H1 (cell line): ENCODE data around the gene ARHGAP8. TPM values are rescaled to one million over a fixed set of nuclear protein-coding genes. Genes with fewer than 3 reads are reported as not detected.
A peak's percentile ranks its signal among the peaks of the same experiment; 100 is the strongest.

Experiments
- CTCF ChIA-PET: fragments of 300-600 bp; sonication (Branson Sonifier 250); formaldehyde crosslinking; loops from one replicate; lab custom pipeline; 2021; ENCODE audit not compliant: partially characterized antibody; lab: Charles Lee
- POLR2A ChIA-PET: fragments of 300-600 bp; sonication (Branson Sonifier 250); formaldehyde crosslinking; loops from one replicate; lab custom pipeline; 2021; ENCODE audit warnings: inconsistent platforms; ENCODE audit not compliant: partially characterized antibody; lab: Charles Lee
- DNase-seq, 2 experiments: peaks; one replicate each; pipeline versions ENCODE4 v3.0.0 to v3.0.0-alpha.2; 2010 to 2022; ENCODE audit warnings: low spot score in 2 of 2, low read depth in 1 of 2, mixed read lengths in 1 of 2
- FAIRE-seq: peaks from 2 replicates; lab custom pipeline; 2011; peaks lifted over from hg19 to GRCh38; lab: Jason Lieb, UNC
- H2AFZ ChIP-seq: 2 replicates; pipeline ENCODE4 v1.8.1; 2012; ENCODE audit warnings: low read length, inconsistent platforms
- H2AK5ac ChIP-seq: 2 replicates; pipeline ENCODE4 v1.6.1; 2013; ENCODE audit warnings: low read depth, low read length
- H2BK120ac ChIP-seq: replicated peaks from 2 replicates; pipeline ENCODE3; 2013; ENCODE audit warnings: low read depth, low read length, inconsistent platforms
- H2BK12ac ChIP-seq: 2 replicates; pipeline ENCODE4 v1.6.1; 2013; ENCODE audit warnings: low read depth, low read length
- H2BK15ac ChIP-seq: 2 replicates; pipeline ENCODE4 v1.6.1; 2013; ENCODE audit warnings: low read length
- H2BK20ac ChIP-seq: 2 replicates; pipeline ENCODE4 v1.6.1; 2013; ENCODE audit warnings: low read length
- H2BK5ac ChIP-seq: 2 replicates; pipeline ENCODE4 v1.6.1; 2013; ENCODE audit warnings: low read depth, low read length
- H3K14ac ChIP-seq: 2 replicates; pipeline ENCODE4 v1.6.1; 2013; ENCODE audit warnings: inconsistent platforms; ENCODE audit not compliant: insufficient read length
- H3K18ac ChIP-seq: 2 replicates; pipeline ENCODE4 v1.6.1; 2013; ENCODE audit warnings: low read length; ENCODE audit errors: extremely low read depth
- H3K23ac ChIP-seq: 2 replicates; pipeline ENCODE4 v1.6.1; 2013; ENCODE audit warnings: inconsistent platforms; ENCODE audit not compliant: insufficient read length
- H3K23me2 ChIP-seq: 2 replicates; pipeline ENCODE4 v1.6.1; 2013; ENCODE audit warnings: low read depth, low read length
- H3K27ac ChIP-seq: 2 replicates; pipeline ENCODE4 v1.6.1; 2011; ENCODE audit warnings: low read depth, low read length, inconsistent platforms
- H3K27me3 ChIP-seq, 4 experiments: replicated peaks in 1 of 4; 1 replicate in 1 of 4; 2 replicates in 3 of 4; pipeline versions ENCODE4 v1.6.1 to v1.8.1; 2011 to 2013; ENCODE audit warnings: low read length in 3 of 4, mild to moderate bottlenecking in 3 of 4, inconsistent platforms in 2 of 4, mixed read lengths in 2 of 4, moderate library complexity in 1 of 4; ENCODE audit not compliant: control insufficient read depth in 3 of 4, insufficient read depth in 3 of 4; ENCODE audit errors: extremely low read depth in 1 of 4
- H3K36me3 ChIP-seq, 4 experiments: 2 replicates each; pipeline versions ENCODE4 v1.6.1 to v1.8.1; 2011 to 2013; ENCODE audit warnings: mild to moderate bottlenecking in 4 of 4, low read length in 3 of 4, moderate library complexity in 2 of 4, control low read depth in 1 of 4, inconsistent platforms in 1 of 4; ENCODE audit not compliant: insufficient read depth in 4 of 4, control insufficient read depth in 2 of 4
- H3K4ac ChIP-seq: replicated peaks from 2 replicates; pipeline ENCODE3; 2013; ENCODE audit warnings: low read length, low read depth, mixed read lengths, inconsistent platforms; ENCODE audit not compliant: insufficient read length
- H3K4me1 ChIP-seq, 4 experiments: replicated peaks in 1 of 4; 1 replicate in 1 of 4; 2 replicates in 3 of 4; pipeline versions ENCODE4 v1.6.1 to v1.8.1; 2011 to 2013; ENCODE audit warnings: low read length in 3 of 4, inconsistent platforms in 2 of 4, mixed read lengths in 1 of 4; ENCODE audit not compliant: insufficient read depth in 4 of 4, control insufficient read depth in 3 of 4
- H3K4me2 ChIP-seq, 2 experiments: 2 replicates each; pipeline versions ENCODE4 v1.6.1 to v1.8.1; 2011 to 2013; ENCODE audit warnings: low read depth in 2 of 2, low read length in 2 of 2, control low read depth in 1 of 2, inconsistent platforms in 1 of 2, mild to moderate bottlenecking in 1 of 2; ENCODE audit not compliant: insufficient read depth in 1 of 2
- H3K4me3 ChIP-seq, 4 experiments: fragments of 200-600, 300-600 bp in 1 of 4; sonication (generic), shearing (Covaris generic), sonication (Bioruptor Twin) in 1 of 4; 2 replicates each; pipeline versions ENCODE4 v1.5.1 to v1.8.1; 2011 to 2016; ENCODE audit warnings: low read length in 4 of 4, low read depth in 3 of 4, control low read depth in 2 of 4, inconsistent platforms in 2 of 4, mild to moderate bottlenecking in 2 of 4, mixed read lengths in 1 of 4, moderate library complexity in 1 of 4; ENCODE audit not compliant: insufficient read depth in 2 of 4; ENCODE audit errors: extremely low read depth in 1 of 4
- H3K56ac ChIP-seq: replicated peaks from 2 replicates; pipeline ENCODE3; 2013; ENCODE audit warnings: low read depth, mild to moderate bottlenecking, mixed read lengths, low read length, inconsistent platforms; ENCODE audit not compliant: insufficient read length
- H3K79me1 ChIP-seq: 2 replicates; pipeline ENCODE4 v1.6.1; 2013; ENCODE audit warnings: low read depth, low read length, control low read depth
- H3K79me2 ChIP-seq, 2 experiments: 2 replicates each; pipeline versions ENCODE4 v1.6.1 to v1.8.1; 2012 to 2013; ENCODE audit warnings: low read length in 2 of 2, mild to moderate bottlenecking in 2 of 2, inconsistent platforms in 1 of 2; ENCODE audit not compliant: insufficient read depth in 2 of 2, control insufficient read depth in 1 of 2
- H3K9ac ChIP-seq, 4 experiments: replicated peaks in 1 of 4; 1 replicate in 1 of 4; 2 replicates in 3 of 4; pipeline versions ENCODE4 v1.6.1 to v1.8.1; 2011 to 2013; ENCODE audit warnings: low read depth in 3 of 4, low read length in 3 of 4, control low read depth in 2 of 4, mild to moderate bottlenecking in 2 of 4, moderate library complexity in 2 of 4, inconsistent platforms in 1 of 4; ENCODE audit errors: extremely low read depth in 1 of 4
- H3K9me3 ChIP-seq, 2 experiments: 2 replicates each; pipeline versions ENCODE4 v1.6.1 to v1.8.1; 2012 to 2013; ENCODE audit warnings: mild to moderate bottlenecking in 2 of 2, moderate library complexity in 2 of 2, control low read depth in 1 of 2, inconsistent platforms in 1 of 2, low read depth in 1 of 2, low read length in 1 of 2, mixed read lengths in 1 of 2; ENCODE audit not compliant: insufficient read depth in 2 of 2
- H4K20me1 ChIP-seq, 2 experiments: replicated peaks in 1 of 2; 2 replicates each; pipeline versions ENCODE3 to v1.8.1; 2011 to 2013; ENCODE audit warnings: inconsistent platforms in 2 of 2, low read length in 2 of 2, mild to moderate bottlenecking in 1 of 2; ENCODE audit not compliant: insufficient read depth in 2 of 2, control insufficient read depth in 1 of 2
- H4K5ac ChIP-seq: 2 replicates; pipeline ENCODE4 v1.6.1; 2013; ENCODE audit warnings: low read length, low read depth, mixed read lengths, inconsistent platforms; ENCODE audit not compliant: insufficient read length
- H4K8ac ChIP-seq: 2 replicates; pipeline ENCODE4 v1.8.0; 2013; ENCODE audit warnings: mild to moderate bottlenecking, moderate library complexity, low read length, inconsistent platforms; ENCODE audit not compliant: insufficient read depth; ENCODE audit errors: extremely low read depth
- H4K91ac ChIP-seq: replicated peaks from 2 replicates; pipeline ENCODE3; 2013; ENCODE audit warnings: low read length, mixed read lengths, inconsistent platforms; ENCODE audit not compliant: insufficient read length
- BCL11A ChIP-seq, 2 experiments: IDR thresholded peaks; one replicate each; pipeline ENCODE4 v1.6.1; 2011; ENCODE audit warnings: low read depth in 2 of 2, low read length in 2 of 2, mild to moderate bottlenecking in 2 of 2
- KDM1A ChIP-seq: fragments of 200-600, 300-600 bp; sonication (generic); IDR thresholded peaks from 2 replicates; pipeline ENCODE4 v1.7.1; 2016; ENCODE audit warnings: mild to moderate bottlenecking, low read length, borderline replicate concordance
- RFX5 ChIP-seq: IDR thresholded peaks from 2 replicates; pipeline ENCODE4 v1.6.1; 2011; ENCODE audit warnings: low read depth, low read length, improper control_type of control experiment, borderline replicate concordance
- SP4 ChIP-seq: IDR thresholded peaks from 2 replicates; pipeline ENCODE4 v1.6.1; 2012; ENCODE audit warnings: low read length, inconsistent platforms
- TAF1 ChIP-seq: IDR thresholded peaks from 2 replicates; pipeline ENCODE4 v1.6.1; 2011; ENCODE audit warnings: mild to moderate bottlenecking, low read depth, low read length
- TBP ChIP-seq: IDR thresholded peaks from 2 replicates; pipeline ENCODE4 v1.6.1; 2011; ENCODE audit warnings: low read depth, low read length, improper control_type of control experiment
- WGBS, 2 experiments: shearing (Covaris generic) in 1 of 2; methylation state at CpG; one replicate each; pipeline versions ENCODE4 v1.1.6 to v1.1.7; 2013 to 2015; ENCODE audit warnings: low lambda C conversion rate in 2 of 2, mixed read lengths in 2 of 2, inconsistent platforms in 1 of 2, low coverage in 1 of 2, missing lambda C conversion rate in 1 of 2; ENCODE audit not compliant: insufficient replicate concordance in 2 of 2, insufficient coverage in 1 of 2, insufficient read length in 1 of 2; ENCODE audit errors: extremely low coverage in 1 of 2, missing lambda C conversion rate in 1 of 2; 5-methylcytosine and 5-hydroxymethylcytosine counted together
- polyA plus RNA-seq, 7 experiments: library from polyadenylated mRNA; depleted of rRNA in 3 of 7; stranded (reverse) in 5 of 7; unstranded in 2 of 7; fragments of >200 nt in 5 of 7; fragments of 200-250 nt in 2 of 7; gene quantifications; 1 replicate in 5 of 7; 2 replicates in 1 of 7; 4 replicates in 1 of 7; pipeline versions ENCODE4 v1.2.1 to v1.2.3, GENCODE V29; 2011 to 2013; ENCODE audit warnings: missing spikeins in 2 of 7, mixed read lengths in 2 of 7
- total RNA-seq: library from RNA; stranded (reverse); fragmentation: NEBNext Ultra II Directional; extraction: Animal tissue kit (Norgen Biotek cat#: 25700); gene quantifications from 2 replicates; pipeline ENCODE4 v1.2.1, GENCODE V29; 2021

Gene ARHGAP8
- total and polyA plus RNA-seq, 2 of the 8 experiments (the other 6 are each of a cell fraction or from before 2014, with no cell fraction given) = 35.6 to 47.7 TPM

DNA sequence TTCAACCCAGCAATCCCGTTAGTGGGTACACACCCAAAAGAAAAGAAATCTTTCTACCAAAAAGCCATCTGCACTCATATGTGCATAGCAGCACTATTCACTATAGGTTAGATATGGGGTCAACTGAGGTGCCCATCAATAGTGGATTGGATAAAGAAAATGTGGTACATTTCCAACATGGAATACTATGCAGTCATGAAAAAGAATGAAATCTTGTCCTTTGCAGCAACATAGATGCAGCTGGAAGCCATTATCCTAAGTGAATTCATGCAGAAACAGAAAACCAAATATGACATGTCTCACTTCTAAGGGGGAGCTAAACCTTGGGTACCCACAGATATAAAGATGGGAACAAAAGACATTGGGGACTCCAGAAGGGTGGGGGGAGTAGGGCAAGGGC, 1.9 kb upstream of the ARHGAP8 start:
- Histone ChIP-seq H2AK5ac (no peak overlapping the region), H3K14ac (no peak overlapping the region), H3K56ac (no peak overlapping the region), H2BK15ac (no peak overlapping the region), H3K23ac (no peak overlapping the region), H3K27ac (no peak overlapping the region), H3K36me3 (no peaks in the 10 kb centered on the region), H2AFZ (no peak overlapping the region), H3K9ac (no peak overlapping the region), H4K5ac (no peak overlapping the region), H2BK12ac (no peak overlapping the region), H3K4me1 (peaks cover 2 to 33% (median 20%) of the 10 kb centered on the region in 4 experiments), H4K8ac (no peak overlapping the region), H3K9me3 (no peaks in the 10 kb centered on the region), H2BK5ac (no peak overlapping the region), H3K23me2 (peaks cover 5% of the 10 kb centered on the region), H3K27me3 (peaks cover 0 to 7% (median 4%) of the 10 kb centered on the region in 4 experiments; a peak in 4 of 7 replicates), H3K79me1 (peaks cover 3% of the 10 kb centered on the region; the same call in 1 of the 2 replicates), H3K18ac (no peak overlapping the region), H3K4me3 (no peak overlapping the region), H3K4ac (no peak overlapping the region), H3K79me2 (peaks cover 0 to 17% of the 10 kb centered on the region in 2 experiments; a peak in 2 of 4 replicates), H4K91ac (no peak overlapping the region), H3K4me2 (no peak overlapping the region), H2BK20ac (no peak overlapping the region), H4K20me1 (peaks cover 5 to 11% of the 10 kb centered on the region in 2 experiments), H2BK120ac (no peak overlapping the region)
- no peak for FAIRE-seq
- no peak for DNase-seq
- TF ChIP-seq SP4 = no peak
- no peak for TF ChIP-seq TBP
- TF ChIP-seq BCL11A (IDR thresholded peaks at IDR 0.05; ENCODE audit: low read depth in 2 of 2, low read length in 2 of 2) = no peak
- TF ChIP-seq TAF1 = no peak
- TF ChIP-seq RFX5 = no peak
- TF ChIP-seq KDM1A = peak; percentile 79; the same call in 1 of the 2 replicates
- 100% methylated on average over 1 of the region's 1 CpG; no CpG with 5 or more reads in 1 of the 2 experiments for WGBS, 2 experiments
- ChIA-PET POLR2A (no interaction called here), CTCF (interaction anchor here (1.4 to 4.9 kb wide), 2 partner anchors 15 to 69 kb away, joined by 5 to 31 read pairs; no protein-coding TSS in a partner anchor)
